HTERT RPE-1 (cell line): ENCODE data around the gene NAALADL2.

Experiments used
- in situ Hi-C: fragments of 300-500 bp; cut with MboI; formaldehyde crosslinking; loops from 4 replicates; pipeline ENCODE4 v1.14.3; 2020; ENCODE audit warnings: low sequenced_read_pairs

NAALADL2 gene

GRCh38 chr3:174884776-174885568 is 25.8 kb downstream of the NAALADL2 start:
- in situ Hi-C loops = no loop called here

GRCh38 chr3:174891524-174892203 is 32.5 kb downstream of the NAALADL2 start:
- in situ Hi-C loops = no loop called here

GRCh38 chr3:174907027-174907426 is 47.9 kb downstream of the NAALADL2 start:
- in situ Hi-C loops = no loop called here

- in situ Hi-C loops = no loop called here
Observed at GRCh38 chr3:174907628-174908407, 48.7 kb downstream of the NAALADL2 start.

GRCh38 chr3:174931473-174932353 is 72.6 kb downstream of the NAALADL2 start:
- in situ Hi-C loops = no loop called here

- in situ Hi-C loops = no loop called here
Observed at GRCh38 chr3:174936590-174936989, 77.5 kb downstream of the NAALADL2 start.

- in situ Hi-C loops = no loop called here
Observed at GRCh38 chr3:174937478-174937877, 78.3 kb downstream of the NAALADL2 start.

- in situ Hi-C loops = no loop called here
Observed at GRCh38 chr3:174938102-174938501, 79.0 kb downstream of the NAALADL2 start.

GRCh38 chr3:174940151-174940550 is 81.0 kb downstream of the NAALADL2 start:
- in situ Hi-C loops = no loop called here

- in situ Hi-C loops = no loop called here
Observed at GRCh38 chr3:174945276-174945675, 86.1 kb downstream of the NAALADL2 start.

GRCh38 chr3:174945951-174946350 is 86.8 kb downstream of the NAALADL2 start:
- in situ Hi-C loops = no loop called here

- in situ Hi-C loops = no loop called here
Observed at GRCh38 chr3:174949523-174949922, 90.4 kb downstream of the NAALADL2 start.

GRCh38 chr3:174951034-174951433 is 91.9 kb downstream of the NAALADL2 start:
- in situ Hi-C loops = no loop called here

GRCh38 chr3:174951498-174952005 is 92.4 kb downstream of the NAALADL2 start:
- in situ Hi-C loops = no loop called here

GRCh38 chr3:174953068-174953467 is 93.9 kb downstream of the NAALADL2 start:
- in situ Hi-C loops = no loop called here

GRCh38 chr3:174955513-174956016 is 96.4 kb downstream of the NAALADL2 start:
- in situ Hi-C loops = no loop called here

- in situ Hi-C loops = no loop called here
Observed at GRCh38 chr3:174957081-174957480, 97.9 kb downstream of the NAALADL2 start.

- in situ Hi-C loops = no loop called here
Observed at GRCh38 chr3:174957551-174958001, 98.4 kb downstream of the NAALADL2 start.

GRCh38 chr3:174958671-174959328 is 99.7 kb downstream of the NAALADL2 start:
- in situ Hi-C loops = no loop called here
